HEK293 (cell line): ENCODE measurements around the gene ARFRP1.

ENCODE experiments used
- ELK4 ChIP-seq: IDR thresholded peaks from 2 replicates; pipeline ENCODE4 v1.6.1; 2011; ENCODE audit warnings: mild to moderate bottlenecking, low read depth, low read length, borderline replicate concordance
- GFI1B ChIP-seq: fragments of 450-650 bp; formaldehyde crosslinking; IDR thresholded peaks from 2 replicates; pipeline ENCODE4 v1.5.1; 2016; ENCODE audit warnings: missing biosample characterization, missing genetic modification characterization
- GLI2 ChIP-seq: fragments of 450-650 bp; formaldehyde crosslinking; IDR thresholded peaks from 2 replicates; pipeline ENCODE4; 2017; ENCODE audit warnings: missing biosample characterization, missing genetic modification characterization, low read depth, borderline replicate concordance
- HOXD13 ChIP-seq: sonication (generic); formaldehyde crosslinking; IDR thresholded peaks from 2 replicates; pipeline ENCODE4 v1.8.0; 2022; ENCODE audit warnings: missing genetic modification reagents, borderline replicate concordance
- KLF10 ChIP-seq: fragments of 450-650 bp; IDR thresholded peaks from 2 replicates; pipeline ENCODE4 v1.5.1; 2018; ENCODE audit warnings: missing biosample characterization, mild to moderate bottlenecking, missing genetic modification characterization
- KLF8 ChIP-seq: fragments of 450-650 bp; formaldehyde crosslinking; IDR thresholded peaks from 2 replicates; pipeline ENCODE4 v1.5.1; 2016; ENCODE audit warnings: missing biosample characterization, missing genetic modification characterization
- MEIS1 ChIP-seq: sonication (generic); formaldehyde crosslinking; IDR thresholded peaks from 2 replicates; pipeline ENCODE4 v1.8.1; 2022; ENCODE audit warnings: missing genetic modification reagents, mild to moderate bottlenecking, borderline replicate concordance
- SCRT2 ChIP-seq: fragments of 450-650 bp; formaldehyde crosslinking; IDR thresholded peaks from 2 replicates; pipeline ENCODE4 v1.5.1; 2016; ENCODE audit warnings: missing biosample characterization, missing genetic modification characterization
- ZBTB26 ChIP-seq: fragments of 450-650 bp; formaldehyde crosslinking; optimal IDR thresholded peaks from 2 replicates; pipeline ENCODE3; 2016; ENCODE audit warnings: missing biosample characterization, mild to moderate bottlenecking, missing genetic modification characterization
- ZNF114 ChIP-seq: fragments of 450-650 bp; formaldehyde crosslinking; IDR thresholded peaks from 2 replicates; pipeline ENCODE4 v1.5.0; 2017; ENCODE audit warnings: missing biosample characterization, missing genetic modification characterization
- ZNF16 ChIP-seq: fragments of 450-650 bp; formaldehyde crosslinking; IDR thresholded peaks from 2 replicates; pipeline ENCODE4 v1.5.1; 2016; ENCODE audit warnings: low read depth, missing biosample characterization, missing genetic modification characterization
- ZNF223 ChIP-seq: fragments of 450-650 bp; formaldehyde crosslinking; IDR thresholded peaks from 2 replicates; pipeline ENCODE4 v1.5.1; 2016; ENCODE audit warnings: missing biosample characterization, missing genetic modification characterization
- ZNF26 ChIP-seq: fragments of 450-650 bp; formaldehyde crosslinking; IDR thresholded peaks from 2 replicates; pipeline ENCODE4 v1.5.1; 2016; ENCODE audit warnings: missing biosample characterization, missing genetic modification characterization
- ZNF266 ChIP-seq: fragments of 450-650 bp; formaldehyde crosslinking; IDR thresholded peaks from 2 replicates; pipeline ENCODE4 v1.5.1; 2016; ENCODE audit warnings: missing biosample characterization, missing genetic modification characterization, low read depth
- ZNF280D ChIP-seq: fragments of 450-650 bp; formaldehyde crosslinking; IDR thresholded peaks from 2 replicates; pipeline ENCODE4 v1.5.1; 2016; ENCODE audit warnings: missing biosample characterization, missing genetic modification characterization
- ZNF292 ChIP-seq: fragments of 450-650 bp; formaldehyde crosslinking; IDR thresholded peaks from 2 replicates; pipeline ENCODE4 v1.5.1; 2016; ENCODE audit warnings: low read depth, missing biosample characterization, missing genetic modification characterization, borderline replicate concordance
- ZNF394 ChIP-seq: fragments of 450-650 bp; formaldehyde crosslinking; IDR thresholded peaks from 2 replicates; pipeline ENCODE4 v1.5.1; 2016; ENCODE audit warnings: missing biosample characterization, missing genetic modification characterization, mild to moderate bottlenecking, moderate library complexity, borderline replicate concordance
- ZNF423 ChIP-seq: fragments of 450-650 bp; formaldehyde crosslinking; IDR thresholded peaks from 2 replicates; pipeline ENCODE4 v1.5.1; 2016; ENCODE audit warnings: missing biosample characterization, missing genetic modification characterization
- ZNF473 ChIP-seq: fragments of 450-650 bp; formaldehyde crosslinking; IDR thresholded peaks from 2 replicates; pipeline ENCODE4 v1.5.1; 2017; ENCODE audit warnings: missing biosample characterization, missing genetic modification characterization
- ZNF585B ChIP-seq: fragments of 450-650 bp; formaldehyde crosslinking; IDR thresholded peaks from 2 replicates; pipeline ENCODE4 v1.5.1; 2016; ENCODE audit warnings: missing biosample characterization, missing genetic modification characterization
- ZNF658 ChIP-seq: fragments of 450-650 bp; formaldehyde crosslinking; IDR thresholded peaks from 2 replicates; pipeline ENCODE4; 2016; ENCODE audit warnings: missing biosample characterization, missing genetic modification characterization
- ZNF707 ChIP-seq: fragments of 450-650 bp; formaldehyde crosslinking; IDR thresholded peaks from 2 replicates; pipeline ENCODE4 v1.5.1; 2016; ENCODE audit warnings: missing biosample characterization, missing genetic modification characterization
- ZNF830 ChIP-seq: fragments of 450-650 bp; IDR thresholded peaks from 2 replicates; pipeline ENCODE4 v1.5.0; 2018; ENCODE audit warnings: missing biosample characterization, missing genetic modification characterization, low read depth, mild to moderate bottlenecking, moderate library complexity

Gene ARFRP1

GRCh38 chr20:63657937-63658748 is 49.6 kb downstream of the ARFRP1 start, which contains the start of gene RTEL1 (continued):
- no peak for TF ChIP-seq ZNF280D
- TF ChIP-seq MEIS1 (CRISPR knock-in tag), result no peak
- no peak for TF ChIP-seq GLI2 (tag by site-specific recombination)
- TF ChIP-seq ZNF658 (tag by site-specific recombination), result no peak
- no peak for TF ChIP-seq ZNF223 (tag by site-specific recombination)
- TF ChIP-seq KLF10 (tag by site-specific recombination), result peak; percentile 70; the same call in 1 of the 2 replicates
- TF ChIP-seq ELK4, result no peak
- TF ChIP-seq ZBTB26 (tag by site-specific recombination), result peak; percentile 97
- no peak for TF ChIP-seq ZNF114
- no peak for TF ChIP-seq ZNF423
- no peak for TF ChIP-seq ZNF26 (tag by site-specific recombination)
- no peak for TF ChIP-seq GFI1B
- TF ChIP-seq ZNF292 (tag by site-specific recombination), result no peak
- TF ChIP-seq ZNF473 (tag by site-specific recombination), result no peak
- peak; percentile 94 for TF ChIP-seq KLF8 (tag by site-specific recombination)
- TF ChIP-seq ZNF585B (tag by site-specific recombination), result no peak
- no peak for TF ChIP-seq HOXD13
- TF ChIP-seq ZNF16 (tag by site-specific recombination), result no peak; the same call in 1 of the 2 replicates
- no peak for TF ChIP-seq ZNF266 (tag by site-specific recombination)
- TF ChIP-seq ZNF707 (tag by site-specific recombination), result no peak
- TF ChIP-seq SCRT2 (tag by site-specific recombination), result peak; percentile 97
- no peak for TF ChIP-seq ZNF830
- TF ChIP-seq ZNF394 (tag by site-specific recombination), result peak; percentile 74
- TF ChIP-seq, all 188 proteins: peak for 92
